Pancreas (tissue), 10 donors: ENCODE measurements around the gene NPY1R. TPM values are rescaled to one million over a fixed set of nuclear protein-coding genes. Genes with fewer than 3 reads are reported as not detected.
A peak's percentile ranks its signal among the peaks of the same experiment; 100 is the strongest.

Experiments used
- ATAC-seq, 4 donors: fragments of 200-7000 bp; cut with Tn5 transposase; one replicate each; pipeline versions ENCODE4 v1.8.0 to v1.9.1; 2020; ENCODE audit warnings: mild to moderate bottlenecking in 4 of 4, moderate library complexity in 4 of 4
- DNase-seq, 6 donors: peaks; one replicate each; pipeline ENCODE4 v3.0.0-alpha.2; 2020
- FAIRE-seq: peaks from 2 replicates; lab custom pipeline; 2012; peaks lifted over from hg19 to GRCh38; lab: Jason Lieb, UNC
- H3K27ac ChIP-seq, 4 donors: fragments of 200-600 bp; sonication (generic); 1 replicate in 3 of 4; 2 replicates in 1 of 4; pipeline versions ENCODE4 v1.5.0 to v1.8.0; 2020
- H3K27me3 ChIP-seq, 4 donors: fragments of 200-600 bp; one replicate each; pipeline ENCODE4 v1.8.0; 2021
- H3K36me3 ChIP-seq, 3 donors: fragments of 200-600 bp; sonication (generic) in 1 of 3; one replicate each; pipeline versions ENCODE4 v1.5.0 to v1.8.0; 2020 to 2021
- H3K4me1 ChIP-seq, 3 donors: fragments of 200-600 bp; one replicate each; pipeline ENCODE4 v1.8.0; 2021
- H3K4me3 ChIP-seq, 4 donors: fragments of 200-600 bp; sonication (generic) in 2 of 4; one replicate each; pipeline versions ENCODE4 v1.5.0 to v1.8.0; 2020 to 2021
- H3K9me3 ChIP-seq, 4 donors: fragments of 200-600 bp; one replicate each; pipeline ENCODE4 v1.8.0; 2021
- CTCF ChIP-seq, 4 donors: fragments of 200-600 bp; sonication (generic) in 3 of 4; IDR thresholded peaks; one replicate each; pipeline versions ENCODE4 v1.5.0 to v1.8.0; 2021; ENCODE audit warnings: antibody characterized with exemption in 4 of 4
- WGBS, 2 donors: extraction: QIAGEN DNeasy Blood & Tissue Kit; methylation state at CpG; one replicate each; pipeline ENCODE4 v1.1.7; 2013; 5-methylcytosine and 5-hydroxymethylcytosine counted together
- intact Hi-C, 3 donors: fragments of 100-400 bp; cut with DNase I; formaldehyde crosslinking; loops; one replicate each; pipeline versions ENCODE4 v1.11.1 to v1.14.2; 2022
- polyA plus RNA-seq, 2 donors: library from polyadenylated mRNA; stranded (reverse); fragments of 200-250 nt; gene quantifications; one replicate each; pipeline ENCODE4 v1.2.3, GENCODE V29; 2013
- total RNA-seq, 6 donors: library from RNA; stranded (reverse); fragmentation: NEBNext Ultra II Directional in 4 of 6; extraction: Animal tissue kit (Norgen Biotek cat#: 25700) in 4 of 6; gene quantifications; one replicate each; pipeline versions ENCODE4 v1.2.1 to v1.2.4, GENCODE V29; 2021 to 2023
- donor health status: healthy with polysubstance abuse.
- donor health status: DM: no; HTN: no; CAD: no; lungs with moderate emphysema.
- donor health status: DM: no; HTN: no; CAD: no.
- donor health status: control.
- donor health status: control.
- donor health status: Bipolar disorder and iron deficiency.
- donor health status: DM: yes; HTN: yes; CAD: no.
- donor health status: DM: no; HTN: no; CAD: no.
- donor health status: DM: no; HTN: no; CAD: no.
- donor health status: DM: yes; HTN: yes; CAD: no.

The NPY1R gene
- total and polyA plus RNA-seq, 8 donors: 2.4 to 34.0 (median 3.8) TPM

GRCh38 chr4:163356104-163356503 is 23.7 kb upstream of the NPY1R start:
- Histone ChIP-seq H3K9me3 (no peaks in the 10 kb centered on the region), H3K27ac (no peak overlapping the region), H3K27me3 (no peaks in the 10 kb centered on the region), H3K36me3 (no peaks in the 10 kb centered on the region), H3K4me1 (no peaks in the 10 kb centered on the region), H3K4me3 (no peak overlapping the region)
- ATAC-seq (no peak), FAIRE-seq (no peak), DNase-seq (no peak)
- WGBS, 2 donors: 57 to 67% methylated on average over 1 of the region's 1 CpG
- intact Hi-C loops: no loop called here
- TF ChIP-seq CTCF (IDR thresholded peaks at IDR 0.05): no peak

GRCh38 chr4:163353054-163353453 is 20.7 kb upstream of the NPY1R start:
- no peak for TF ChIP-seq CTCF (IDR thresholded peaks at IDR 0.05)
- ATAC-seq (no peak), FAIRE-seq (no peak), DNase-seq (no peak)
- Histone ChIP-seq H3K27me3 (no peaks in the 10 kb centered on the region), H3K9me3 (no peaks in the 10 kb centered on the region), H3K4me1 (no peaks in the 10 kb centered on the region), H3K36me3 (no peaks in the 10 kb centered on the region), H3K4me3 (no peak overlapping the region), H3K27ac (no peak overlapping the region)
- intact Hi-C loops: no loop called here
- 52 to 57% methylated on average over 3 of the region's 3 CpGs for WGBS, 2 donors

GRCh38 chr4:163350672-163351071 is 18.3 kb upstream of the NPY1R start:
- Histone ChIP-seq H3K27me3 (peaks cover 0 to 11% (median 2%) of the 10 kb centered on the region in 4 donors), H3K4me1 (no peaks in the 10 kb centered on the region), H3K9me3 (no peaks in the 10 kb centered on the region), H3K4me3 (no peak overlapping the region), H3K36me3 (no peaks in the 10 kb centered on the region), H3K27ac (no peak overlapping the region)
- ATAC-seq: no peak
- no peak for DNase-seq
- no peak for TF ChIP-seq CTCF (IDR thresholded peaks at IDR 0.05)
- FAIRE-seq: no peak
- intact Hi-C loops: no loop called here

GRCh38 chr4:163344147-163345125 is 12.0 kb upstream of the NPY1R start:
- WGBS, 2 donors: 2% methylated on average over 36 to 50 of the region's 50 CpGs
- H3K4me1 ChIP-seq: peaks cover 0 to 4% (median 0%) of the 10 kb centered on the region in 3 donors

More at GRCh38 chr4:163344147-163345125, 12.0 kb upstream of the NPY1R start:
- H3K27ac ChIP-seq: peak overlapping the region in 3 of 4 donors; percentile 28 to 56 (median 48)
- DNase-seq: peak in 5 of 6 donors; percentile 11 to 73 (median 21)
- intact Hi-C loops: no loop called here
- H3K4me3 ChIP-seq: peak overlapping the region; percentile 18 to 53 (median 36)
- H3K9me3 ChIP-seq: no peaks in the 10 kb centered on the region
- no peak for FAIRE-seq
- no peaks in the 10 kb centered on the region for H3K36me3 ChIP-seq
- no peak for TF ChIP-seq CTCF (IDR thresholded peaks at IDR 0.05)
- peak; percentile 65 to 73 (median 70) for ATAC-seq
- H3K27me3 ChIP-seq: peaks cover 0 to 33% (median 2%) of the 10 kb centered on the region in 4 donors
